Left lung (tissue), 10 donors: ENCODE measurements around the gene DOCK4. TPM values are rescaled to one million over a fixed set of nuclear protein-coding genes. Genes with fewer than 3 reads are reported as not detected.

ENCODE experiments used
- ATAC-seq: fragments of 200-7000 bp; cut with Tn5 transposase; one replicate; pipeline ENCODE4 v1.9.1; 2020; ENCODE audit warnings: moderate library complexity
- DNase-seq, 4 donors: peaks; one replicate each; pipeline ENCODE4 v3.0.0-alpha.2; 2013 to 2020
- H3K27ac ChIP-seq, 2 donors: fragments of 200-600 bp; sonication (generic) in 1 of 2; one replicate each; pipeline versions ENCODE4 v1.5.0 to v1.8.0; 2020 to 2021
- H3K27me3 ChIP-seq, 2 donors: fragments of 200-600 bp; sonication (generic) in 1 of 2; one replicate each; pipeline versions ENCODE4 v1.5.0 to v1.8.0; 2020 to 2021
- H3K36me3 ChIP-seq, 2 donors: fragments of 200-600 bp; sonication (generic) in 1 of 2; one replicate each; pipeline versions ENCODE4 v1.5.0 to v1.8.0; 2020 to 2021
- H3K4me1 ChIP-seq, 2 donors: fragments of 200-600 bp; one replicate each; pipeline ENCODE4 v1.8.0; 2021
- H3K4me3 ChIP-seq, 2 donors: fragments of 200-600 bp; sonication (generic) in 1 of 2; one replicate each; pipeline versions ENCODE4 v1.5.0 to v1.8.0; 2020 to 2021; ENCODE audit warnings: mild to moderate bottlenecking in 1 of 2
- H3K9me3 ChIP-seq, 2 donors: fragments of 200-600 bp; sonication (generic) in 1 of 2; one replicate each; pipeline versions ENCODE4 v1.5.0 to v1.8.0; 2020 to 2021
- intact Hi-C, 2 donors: fragments of 100-400 bp; cut with DNase I; formaldehyde crosslinking; loops; one replicate each; pipeline versions ENCODE4 v1.11.2 to v1.14.2; 2022
- polyA plus RNA-seq, 6 donors: library from polyadenylated mRNA; unstranded; fragments of 120-200 nt; gene quantifications; one replicate each; pipeline ENCODE4 v1.2.1, GENCODE V29; 2013; ENCODE audit not compliant: insufficient read length in 6 of 6
- total RNA-seq, 2 donors: library from RNA; stranded (reverse); fragmentation: NEBNext Ultra II Directional; extraction: Animal tissue kit (Norgen Biotek cat#: 25700); gene quantifications; one replicate each; pipeline ENCODE4 v1.2.1, GENCODE V29; 2021
- TF ChIP-seq, protein P1 (sequence below), 2 donors: fragments of 200-600 bp; sonication (generic) in 1 of 2; IDR thresholded peaks; one replicate each; pipeline versions ENCODE4 v1.5.0 to v1.8.0; 2021; ENCODE audit warnings: antibody characterized with exemption in 2 of 2
- donor health status: DM: no; HTN: yes; CAD: no.
- donor health status: DM: no; HTN: no; CAD: no.

The DOCK4 gene
- total and polyA plus RNA-seq, 8 donors: 38.9 to 64.3 (median 52.5) TPM

- Histone ChIP-seq H3K27ac (no peak overlapping the region), H3K27me3 (no peaks in the 10 kb centered on the region), H3K4me3 (no peak overlapping the region), H3K9me3 (no peaks in the 10 kb centered on the region), H3K36me3 (no peaks in the 10 kb centered on the region), H3K4me1 (peaks cover 7 to 55% of the 10 kb centered on the region in 2 donors)
- intact Hi-C loops: no loop called here
- ATAC-seq (no peak), DNase-seq (no peak)
- TF ChIP-seq, protein P1, sequence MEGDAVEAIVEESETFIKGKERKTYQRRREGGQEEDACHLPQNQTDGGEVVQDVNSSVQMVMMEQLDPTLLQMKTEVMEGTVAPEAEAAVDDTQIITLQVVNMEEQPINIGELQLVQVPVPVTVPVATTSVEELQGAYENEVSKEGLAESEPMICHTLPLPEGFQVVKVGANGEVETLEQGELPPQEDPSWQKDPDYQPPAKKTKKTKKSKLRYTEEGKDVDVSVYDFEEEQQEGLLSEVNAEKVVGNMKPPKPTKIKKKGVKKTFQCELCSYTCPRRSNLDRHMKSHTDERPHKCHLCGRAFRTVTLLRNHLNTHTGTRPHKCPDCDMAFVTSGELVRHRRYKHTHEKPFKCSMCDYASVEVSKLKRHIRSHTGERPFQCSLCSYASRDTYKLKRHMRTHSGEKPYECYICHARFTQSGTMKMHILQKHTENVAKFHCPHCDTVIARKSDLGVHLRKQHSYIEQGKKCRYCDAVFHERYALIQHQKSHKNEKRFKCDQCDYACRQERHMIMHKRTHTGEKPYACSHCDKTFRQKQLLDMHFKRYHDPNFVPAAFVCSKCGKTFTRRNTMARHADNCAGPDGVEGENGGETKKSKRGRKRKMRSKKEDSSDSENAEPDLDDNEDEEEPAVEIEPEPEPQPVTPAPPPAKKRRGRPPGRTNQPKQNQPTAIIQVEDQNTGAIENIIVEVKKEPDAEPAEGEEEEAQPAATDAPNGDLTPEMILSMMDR (IDR thresholded peaks at IDR 0.05): no peak
These were observed 117.6 kb downstream of the DOCK4 start for GRCh38 chr7:112088484-112089016.

- Histone ChIP-seq H3K4me1 (peaks cover 7 to 62% of the 10 kb centered on the region in 2 donors), H3K27ac (no peak overlapping the region)
These were observed 119.5 kb downstream of the DOCK4 start for GRCh38 chr7:112086496-112087254.

DNA sequence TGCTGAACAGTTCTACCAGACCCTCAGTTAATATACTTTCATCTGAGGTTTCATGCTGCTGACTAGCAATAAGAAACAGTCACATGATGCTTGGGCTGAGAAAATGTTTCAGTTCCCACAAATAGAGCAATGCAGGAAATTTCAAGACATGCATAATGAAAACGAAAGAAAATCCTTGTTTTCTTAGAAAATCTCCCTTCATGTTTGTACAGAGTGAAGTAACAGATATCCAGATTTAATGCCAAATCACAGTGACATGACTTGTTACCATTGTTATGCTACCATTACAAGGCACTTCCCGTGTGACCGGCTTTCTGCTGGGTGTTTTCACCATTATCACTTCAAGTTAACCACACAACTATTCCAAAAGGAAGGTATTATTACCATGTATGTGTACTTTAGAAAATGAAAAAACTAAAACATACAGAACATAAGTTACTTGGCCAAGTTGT is 121.7 kb downstream of the DOCK4 start:
- Histone ChIP-seq H3K27me3 (no peaks in the 10 kb centered on the region), H3K36me3 (no peaks in the 10 kb centered on the region), H3K4me3 (no peak overlapping the region), H3K4me1 (peaks cover 7 to 76% of the 10 kb centered on the region in 2 donors), H3K9me3 (no peaks in the 10 kb centered on the region), H3K27ac (peak overlapping the region; percentile 75 to 92)
- intact Hi-C loops: no loop called here
- peak in 1 of 4 donors; percentile 37 for DNase-seq
- TF ChIP-seq, protein P1 (IDR thresholded peaks at IDR 0.05): no peak
- ATAC-seq: peak; percentile 32

More at GRCh38 chr7:112086496-112087254, 119.5 kb downstream of the DOCK4 start:
- Histone ChIP-seq H3K36me3 (no peaks in the 10 kb centered on the region), H3K27me3 (no peaks in the 10 kb centered on the region), H3K4me3 (no peak overlapping the region), H3K9me3 (no peaks in the 10 kb centered on the region)
- no peak for ATAC-seq
- intact Hi-C loops: no loop called here
- no peak for DNase-seq
- TF ChIP-seq, protein P1 (IDR thresholded peaks at IDR 0.05): no peak

GRCh38 chr7:112083776-112084355 is 122.3 kb downstream of the DOCK4 start:
- DNase-seq: no peak
- Histone ChIP-seq H3K27ac (peak overlapping the region; percentile 75 to 92), H3K9me3 (no peaks in the 10 kb centered on the region), H3K4me1 (peaks cover 7 to 73% of the 10 kb centered on the region in 2 donors), H3K36me3 (no peaks in the 10 kb centered on the region), H3K27me3 (no peaks in the 10 kb centered on the region), H3K4me3 (no peak overlapping the region)
- TF ChIP-seq, protein P1 (IDR thresholded peaks at IDR 0.05): no peak
- ATAC-seq: no peak
- intact Hi-C loops: no loop called here

DNA sequence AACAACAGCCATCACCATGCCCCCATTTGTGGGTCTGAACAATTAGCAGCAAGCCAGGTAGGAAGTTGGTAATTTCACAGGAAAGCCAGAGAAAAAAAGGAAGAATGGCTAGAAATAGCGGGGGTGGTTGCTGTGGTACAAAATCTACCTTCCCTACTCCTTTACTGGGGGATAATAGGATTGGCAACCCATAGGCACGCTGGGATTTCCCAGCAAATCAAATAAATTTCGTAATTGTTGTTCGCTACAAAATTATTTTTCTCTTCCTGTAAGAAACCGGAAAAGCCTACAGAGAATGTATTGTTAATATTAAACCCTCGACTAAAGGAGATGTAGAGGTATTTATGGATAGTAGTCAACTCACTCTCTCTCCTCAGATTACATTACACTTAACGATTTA is 123.9 kb downstream of the DOCK4 start:
- no peak for ATAC-seq
- H3K4me1 ChIP-seq: peaks cover 7 to 63% of the 10 kb centered on the region in 2 donors

More for the DNA sequence above, 123.9 kb downstream of the DOCK4 start:
- no peaks in the 10 kb centered on the region for H3K36me3 ChIP-seq
- TF ChIP-seq, protein P1 (IDR thresholded peaks at IDR 0.05): no peak
- no peak for DNase-seq
- intact Hi-C loops: no loop called here
- H3K9me3 ChIP-seq: no peaks in the 10 kb centered on the region
- no peaks in the 10 kb centered on the region for H3K27me3 ChIP-seq
- H3K4me3 ChIP-seq: no peak overlapping the region
- peak overlapping the region; percentile 54 to 92 for H3K27ac ChIP-seq
